ENCODE data around the gene KIAA1210. TPM values are rescaled to one million over a fixed set of nuclear protein-coding genes. Genes with fewer than 3 reads are reported as not detected.

The KIAA1210 gene
- total RNA-seq, 6 experiments from 2014 or later: 0.02 TPM; not detected in 5

DNA sequence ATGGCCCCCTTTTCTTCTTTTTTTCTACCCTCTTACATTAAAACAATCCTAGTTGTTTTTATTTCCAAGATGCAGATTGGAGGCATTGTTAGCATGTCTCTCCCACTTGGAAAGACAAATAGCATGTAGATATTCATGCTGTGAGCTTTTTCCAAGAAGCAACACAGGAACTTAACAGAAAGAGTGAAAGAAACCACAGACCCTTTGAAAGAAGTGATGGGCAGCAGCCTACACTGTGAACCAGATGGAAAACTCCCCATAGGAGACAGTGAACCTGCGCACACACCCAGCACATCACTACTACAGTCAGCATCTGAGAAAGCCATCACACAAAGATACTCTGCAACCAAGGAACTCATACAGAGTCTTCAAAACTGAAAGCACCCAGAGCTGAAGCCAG is 37.0 kb downstream of the KIAA1210 start:
- Histone ChIP-seq H3K27me3 (no peaks in the 10 kb centered on the region), H3K4me3 (no peak overlapping the region), H3K9me3 (no peaks in the 10 kb centered on the region), H3K36me3 (no peaks in the 10 kb centered on the region), H3K4me1 (no peaks in the 10 kb centered on the region), H3K27ac (no peak overlapping the region)
- DNase-seq: no peak
- ATAC-seq: no peak
- WGBS (ENCODE audit: insufficient coverage, low coverage, low lambda C conversion rate, missing lambda C conversion rate): 60% methylated on average over 1 of the region's 1 CpG
- intact Hi-C loops (cut with DNase I): no loop called here
- TF ChIP-seq CTCF (IDR thresholded peaks at IDR 0.05): no peak
- no peak for TF ChIP-seq POLR2A (IDR thresholded peaks at IDR 0.05)

DNA sequence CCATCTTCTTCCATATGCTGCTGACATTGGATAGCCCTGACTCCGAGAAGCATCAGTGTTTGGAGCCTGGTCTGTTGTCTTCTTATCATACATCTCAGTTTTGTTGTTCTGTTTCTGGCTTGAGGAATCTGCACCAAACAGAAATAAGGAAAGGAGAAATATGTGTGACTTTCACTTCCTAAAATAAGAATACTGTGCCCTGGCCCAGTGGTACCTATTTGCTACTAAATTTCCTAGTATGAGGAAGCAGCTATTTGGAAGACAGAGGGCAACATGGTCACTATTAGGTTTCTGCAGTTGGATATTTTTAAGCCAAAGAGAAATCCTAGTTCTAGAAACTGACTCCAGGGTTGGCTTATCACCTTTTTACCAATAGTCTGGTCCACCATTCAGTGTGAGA is 38.0 kb downstream of the KIAA1210 start:
- 69% methylated on average over 1 of the region's 1 CpG for WGBS (ENCODE audit: insufficient coverage, low coverage, low lambda C conversion rate, missing lambda C conversion rate)
- Histone ChIP-seq H3K36me3 (no peaks in the 10 kb centered on the region), H3K4me1 (no peaks in the 10 kb centered on the region), H3K27ac (no peak overlapping the region), H3K4me3 (no peak overlapping the region), H3K9me3 (no peaks in the 10 kb centered on the region), H3K27me3 (no peaks in the 10 kb centered on the region)
- no peak for DNase-seq
- TF ChIP-seq POLR2A (IDR thresholded peaks at IDR 0.05) (no peak), CTCF (IDR thresholded peaks at IDR 0.05) (no peak)
- intact Hi-C loops (cut with DNase I): no loop called here
- ATAC-seq: no peak

DNA sequence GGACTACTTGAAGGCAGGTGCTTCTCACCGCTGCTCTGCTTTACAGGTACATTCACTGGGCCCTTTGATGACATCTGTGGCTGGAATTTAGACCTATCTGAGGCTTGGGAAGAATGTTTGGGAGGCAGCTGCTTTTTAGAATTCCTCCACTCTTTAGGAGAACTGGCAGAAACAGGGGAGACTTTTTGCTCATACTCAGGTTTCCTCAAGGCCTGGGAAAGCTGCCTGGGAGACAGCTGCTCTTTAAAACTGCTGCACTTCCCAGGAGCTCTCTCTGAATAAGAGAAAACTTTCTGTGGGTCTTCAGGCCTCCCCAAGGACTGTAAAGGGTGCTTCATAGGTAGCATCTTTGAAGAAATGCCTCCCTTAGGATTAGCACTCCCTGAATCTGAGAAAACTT is 40.5 kb downstream of the KIAA1210 start:
- no peak for TF ChIP-seq POLR2A (IDR thresholded peaks at IDR 0.05)
- no peak for TF ChIP-seq CTCF (IDR thresholded peaks at IDR 0.05)
- no peak for ATAC-seq
- H3K36me3 ChIP-seq: no peaks in the 10 kb centered on the region
- no peak for DNase-seq
- H3K4me1 ChIP-seq: no peaks in the 10 kb centered on the region
- no peaks in the 10 kb centered on the region for H3K9me3 ChIP-seq
- no CpG with 5 or more reads among the region's 1 CpG for WGBS (ENCODE audit: insufficient coverage, low coverage, low lambda C conversion rate, missing lambda C conversion rate)
- no peaks in the 10 kb centered on the region for H3K27me3 ChIP-seq
- intact Hi-C loops (cut with DNase I): no loop called here
- no peak overlapping the region for H3K4me3 ChIP-seq
- no peak overlapping the region for H3K27ac ChIP-seq

DNA sequence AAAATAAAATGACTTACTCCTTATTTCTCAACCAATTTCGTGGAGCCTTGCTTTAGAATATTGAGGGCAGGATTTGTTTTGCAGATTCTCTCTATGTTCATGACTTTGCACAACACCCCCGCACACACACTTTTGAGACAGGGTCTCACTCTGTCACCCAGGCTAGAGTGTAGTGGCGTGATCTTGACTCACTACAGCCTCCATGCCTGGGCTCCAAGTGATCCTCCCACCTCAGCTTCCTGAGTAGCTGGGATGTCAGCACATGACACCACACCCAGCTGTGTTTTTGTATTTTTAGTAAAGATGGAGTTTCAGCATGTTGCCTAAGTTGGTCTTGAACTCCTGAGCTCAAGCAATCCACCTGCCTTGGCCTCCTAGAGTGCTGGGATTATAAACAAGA is 42.8 kb downstream of the KIAA1210 start:
- H3K4me3 ChIP-seq: no peak overlapping the region
- intact Hi-C loops (cut with DNase I): no loop called here
- WGBS (ENCODE audit: insufficient coverage, low coverage, low lambda C conversion rate, missing lambda C conversion rate): 60% methylated on average over 3 of the region's 3 CpGs

More for the DNA sequence above, 42.8 kb downstream of the KIAA1210 start:
- H3K9me3 ChIP-seq: no peaks in the 10 kb centered on the region
- ATAC-seq: no peak
- no peak for DNase-seq
- no peaks in the 10 kb centered on the region for H3K27me3 ChIP-seq
- TF ChIP-seq CTCF (IDR thresholded peaks at IDR 0.05) (no peak), POLR2A (IDR thresholded peaks at IDR 0.05) (no peak)
- H3K27ac ChIP-seq: no peak overlapping the region
- no peaks in the 10 kb centered on the region for H3K36me3 ChIP-seq
- H3K4me1 ChIP-seq: no peaks in the 10 kb centered on the region

Measured in right lobe of liver (tissue), 6 donors.